B cell (primary cell): Measurements from ENCODE around the gene CACNA2D3. TPM values are rescaled to one million over a fixed set of nuclear protein-coding genes. Genes with fewer than 3 reads are reported as not detected.

Source experiments
- ATAC-seq: fragments of 200-7000 bp; cut with Tn5 transposase; one replicate; pipeline ENCODE4 v1.10.0; 2021; ENCODE audit warnings: low read depth, mild to moderate bottlenecking, moderate number of reproducible peaks, moderate library complexity
- CTCF ChIA-PET: fragments of 350-600 bp; sonication (Branson Sonifier 250); formaldehyde crosslinking; loops from one replicate; lab custom pipeline; 2021; ENCODE audit warnings: antibody characterized with exemption, inconsistent platforms; lab: Charles Lee
- POLR2A ChIA-PET: fragments of 350-600 bp; sonication (Branson Sonifier 250); formaldehyde crosslinking; loops from one replicate; lab custom pipeline; 2021; ENCODE audit warnings: antibody characterized with exemption; lab: Charles Lee
- DNase-seq: peaks from one replicate; pipeline ENCODE4 v3.0.0; 2013
- H2AFZ ChIP-seq: 2 replicates; pipeline ENCODE4 v1.6.1; 2012; ENCODE audit warnings: mild to moderate bottlenecking, low read depth, low read length; ENCODE audit not compliant: insufficient read depth, poor library complexity, severe bottlenecking
- H3K27ac ChIP-seq, 2 donors: 1 replicate in 1 of 2; 2 replicates in 1 of 2; pipeline ENCODE4 v1.5.1; 2012 to 2013; ENCODE audit warnings: low read length in 2 of 2, mild to moderate bottlenecking in 2 of 2, moderate library complexity in 1 of 2
- H3K27me3 ChIP-seq, 4 experiments: fragments of 200-600 bp in 1 of 4; sonication (generic) in 1 of 4; replicated peaks in 1 of 4; 1 replicate in 2 of 4; 2 replicates in 2 of 4; pipeline versions ENCODE4 v1.6.1 to v1.7.0; 2013 to 2016; ENCODE audit warnings: low read length in 3 of 4, mild to moderate bottlenecking in 2 of 4, mixed read lengths in 1 of 4, moderate library complexity in 1 of 4; ENCODE audit not compliant: insufficient read depth in 4 of 4, control insufficient read depth in 3 of 4; ENCODE audit errors: control extremely low read depth in 1 of 4
- H3K36me3 ChIP-seq, 2 experiments: replicated peaks in 1 of 2; 1 replicate in 1 of 2; 2 replicates in 1 of 2; pipeline versions ENCODE4 v1.6.1 to v1.7.1; 2013; ENCODE audit warnings: low read length in 1 of 2; ENCODE audit not compliant: insufficient read depth in 2 of 2, control insufficient read depth in 1 of 2; ENCODE audit errors: control extremely low read depth in 1 of 2, extremely low read depth in 1 of 2
- H3K4me1 ChIP-seq, 2 donors: fragments of 200-600 bp in 1 of 2; sonication (generic) in 1 of 2; 1 replicate in 1 of 2; 2 replicates in 1 of 2; pipeline versions ENCODE4 v1.5.1 to v1.6.1; 2013 to 2017; ENCODE audit warnings: low read length in 2 of 2; ENCODE audit not compliant: control insufficient read depth in 2 of 2, insufficient read depth in 2 of 2
- H3K4me2 ChIP-seq: replicated peaks from 2 replicates; pipeline ENCODE3; 2012; ENCODE audit warnings: mild to moderate bottlenecking, low read depth, low read length; ENCODE audit not compliant: poor library complexity, severe bottlenecking
- H3K4me3 ChIP-seq, 5 experiments: fragments of 200-600 bp in 1 of 5; sonication (generic) in 1 of 5; 1 replicate in 3 of 5; 2 replicates in 2 of 5; pipeline versions ENCODE4 v1.5.1 to v1.7.0; 2011 to 2016; ENCODE audit warnings: low read length in 4 of 5, mild to moderate bottlenecking in 4 of 5, low read depth in 2 of 5, control low read depth in 1 of 5, moderate library complexity in 1 of 5; ENCODE audit not compliant: insufficient read depth in 1 of 5; ENCODE audit errors: control extremely low read depth in 1 of 5, extremely low read depth in 1 of 5
- H3K79me2 ChIP-seq: fragments of 200-600 bp; sonication (generic); one replicate; pipeline ENCODE4 v1.6.0; 2016; ENCODE audit warnings: low read length; ENCODE audit not compliant: control insufficient read depth, insufficient read depth
- H3K9ac ChIP-seq: fragments of 200-600 bp; sonication (generic); 2 replicates; pipeline ENCODE4 v1.6.1; 2017; ENCODE audit warnings: mild to moderate bottlenecking, low read length, moderate library complexity
- H3K9me3 ChIP-seq, 3 donors: one replicate each; pipeline versions ENCODE4 v1.6.1 to v1.7.1; 2013; ENCODE audit warnings: low read length in 2 of 3; ENCODE audit not compliant: control insufficient read depth in 2 of 3, insufficient read depth in 1 of 3; ENCODE audit errors: control extremely low read depth in 1 of 3
- H4K20me1 ChIP-seq: 2 replicates; pipeline ENCODE4 v1.6.0; 2012; ENCODE audit warnings: mild to moderate bottlenecking, low read length; ENCODE audit not compliant: insufficient read depth, control insufficient read depth, poor library complexity, severe bottlenecking
- H3K27ac Mint-ChIP-seq: one replicate; pipeline ENCODE4 v1.8.0; 2021; ENCODE audit warnings: mixed read lengths
- H3K27me3 Mint-ChIP-seq: one replicate; pipeline ENCODE4 v1.8.0; 2021; ENCODE audit warnings: mixed read lengths
- H3K4me1 Mint-ChIP-seq: one replicate; pipeline ENCODE4 v1.8.0; 2021; ENCODE audit warnings: mixed read lengths
- H3K4me3 Mint-ChIP-seq: one replicate; pipeline ENCODE4 v1.8.0; 2021; ENCODE audit warnings: mixed read lengths
- H3K9me3 Mint-ChIP-seq: one replicate; pipeline ENCODE4 v1.8.0; 2022; ENCODE audit warnings: mixed read lengths; ENCODE audit not compliant: insufficient read depth
- CTCF ChIP-seq: fragments of 200-600 bp; IDR thresholded peaks from one replicate; pipeline ENCODE4 v1.8.0; 2022; ENCODE audit warnings: antibody characterized with exemption, mild to moderate bottlenecking
- EZH2 ChIP-seq: IDR thresholded peaks from 2 replicates; pipeline ENCODE4 v1.6.1; 2012; ENCODE audit warnings: borderline replicate concordance, low read depth, mild to moderate bottlenecking, moderate library complexity, low read length; ENCODE audit not compliant: insufficient read depth, poor library complexity, severe bottlenecking
- WGBS: methylation state at CpG from one replicate; pipeline ENCODE4 v1.1.5; 2013; ENCODE audit warnings: missing lambda C conversion rate; ENCODE audit not compliant: insufficient coverage; 5-methylcytosine and 5-hydroxymethylcytosine counted together
- intact Hi-C: fragments of 100-400 bp; cut with micrococcal nuclease; formaldehyde crosslinking; loops from one replicate; pipeline ENCODE4 v1.10.0; 2022
- polyA plus RNA-seq: library from polyadenylated mRNA; depleted of rRNA; stranded (reverse); fragments of >200 nt; gene quantifications from 2 replicates; pipeline ENCODE4 v1.2.3, GENCODE V29; 2012
- total RNA-seq, 2 donors: library from RNA; stranded (reverse); fragments of 120-200 nt in 1 of 2; gene quantifications; 1 replicate in 1 of 2; 2 replicates in 1 of 2; pipeline versions ENCODE4 v1.2.3 to v1.2.4, GENCODE V29; 2013 to 2022

Gene CACNA2D3
- total and polyA plus RNA-seq, 2 donors (not counting 1 experiment from before 2014, with no cell fraction given), result not detected

GRCh38 chr3:54261141-54261540 is 138.8 kb downstream of the CACNA2D3 start:
- no peak overlapping the region for H3K27ac ChIP-seq
- Mint-ChIP-seq H3K9me3 (no peaks in the 10 kb centered on the region), H3K4me1 (no peaks in the 10 kb centered on the region), H3K27me3 (peaks cover 25% of the 10 kb centered on the region), H3K27ac (no peak overlapping the region), H3K4me3 (no peak overlapping the region)
- no peak overlapping the region for H3K9ac ChIP-seq
- H2AFZ ChIP-seq, result no peak overlapping the region
- WGBS, result no CpG with 5 or more reads among the region's 3 CpGs
- no peaks in the 10 kb centered on the region for H3K9me3 ChIP-seq
- ATAC-seq, result no peak
- H3K4me1 ChIP-seq, result no peaks in the 10 kb centered on the region
- H3K4me3 ChIP-seq, result no peak overlapping the region
- no peaks in the 10 kb centered on the region for H3K36me3 ChIP-seq
- no peak for TF ChIP-seq EZH2
- TF ChIP-seq CTCF, result no peak
- peaks cover 0 to 7% (median 0%) of the 10 kb centered on the region in 4 experiments for H3K27me3 ChIP-seq
- H3K79me2 ChIP-seq, result no peaks in the 10 kb centered on the region
- ChIA-PET CTCF (no interaction called here), POLR2A (no interaction called here)
- intact Hi-C loops, result no loop called here
- H4K20me1 ChIP-seq, result no peaks in the 10 kb centered on the region
- H3K4me2 ChIP-seq, result no peak overlapping the region
- no peak for DNase-seq

- ChIA-PET POLR2A (no interaction called here), CTCF (no interaction called here)
- Histone ChIP-seq H3K4me1 (no peaks in the 10 kb centered on the region), H3K27me3 (peaks cover 0 to 7% (median 0%) of the 10 kb centered on the region in 4 experiments), H3K27ac (no peak overlapping the region), H3K36me3 (no peaks in the 10 kb centered on the region), H3K9ac (no peak overlapping the region), H3K9me3 (no peaks in the 10 kb centered on the region), H3K4me3 (no peak overlapping the region), H2AFZ (no peak overlapping the region), H3K4me2 (no peak overlapping the region), H4K20me1 (no peaks in the 10 kb centered on the region), H3K79me2 (no peaks in the 10 kb centered on the region)
- H3K4me3 Mint-ChIP-seq, result no peak overlapping the region
- H3K4me1 Mint-ChIP-seq, result no peaks in the 10 kb centered on the region
- ATAC-seq, result no peak
- no peaks in the 10 kb centered on the region for H3K9me3 Mint-ChIP-seq
- peaks cover 21% of the 10 kb centered on the region for H3K27me3 Mint-ChIP-seq
- intact Hi-C loops, result no loop called here
- DNase-seq, result no peak
- TF ChIP-seq EZH2 (no peak), CTCF (no peak)
- WGBS, result 25% methylated on average over 3 of the region's 6 CpGs
- H3K27ac Mint-ChIP-seq, result no peak overlapping the region
Measured at GRCh38 chr3:54262541-54262940, 140.2 kb downstream of the CACNA2D3 start.
